ENCODE results near the gene SALL2.
A peak's percentile ranks its signal among the peaks of the same experiment; 100 is the strongest.
"Not testable (repeated sequence)": the region's sequence is repeated elsewhere in the genome, so short reads cannot be mapped to it uniquely, and the experiment has no call there.

The SALL2 gene

DNA sequence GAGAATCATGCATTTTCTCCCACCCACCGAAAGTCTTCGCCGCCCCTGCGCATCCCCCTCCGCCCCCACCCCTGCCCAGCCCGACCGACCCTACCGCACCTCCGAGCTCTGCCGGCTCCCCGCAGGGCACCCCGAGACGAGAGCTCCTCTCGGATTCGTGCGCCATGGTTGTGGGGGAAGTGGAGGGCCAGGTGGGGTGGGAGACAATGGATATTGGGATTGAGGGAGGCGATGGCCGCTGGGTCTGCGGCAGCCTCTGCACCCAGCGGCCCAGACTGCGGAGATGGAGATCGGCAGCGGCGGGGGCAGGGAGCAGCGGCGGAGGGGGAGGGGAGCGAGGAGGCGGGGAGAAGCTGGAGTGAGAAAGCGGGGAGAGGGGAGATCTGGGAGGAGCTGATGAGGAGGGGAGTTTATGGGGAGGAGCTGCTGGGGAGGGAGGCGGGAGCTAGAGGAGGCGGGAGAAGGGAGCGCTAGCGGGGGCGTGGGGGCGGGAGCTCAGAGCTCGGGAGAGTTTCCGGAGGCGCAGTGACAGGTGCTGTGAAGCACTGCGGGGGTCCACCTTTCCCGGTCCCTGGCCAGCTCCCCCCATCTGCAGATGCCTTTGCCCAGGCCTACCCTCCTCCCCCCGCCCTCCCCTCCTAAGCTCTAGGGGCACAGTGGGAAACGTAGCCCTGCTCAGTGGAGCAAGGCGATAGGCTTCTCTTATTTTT is at the start of gene SALL2:
TSS of gene SALL2 (minus strand) at position 385 of the 710 bp plus-strand sequence. CDS start at position 166, 219 bp downstream.
- DNase-seq (ENCODE audit: low spot score), result peak; percentile 58

GRCh38 chr14:21575661-21576060 is 49.5 kb upstream of the SALL2 start:
- peak; percentile 45 for DNase-seq (ENCODE audit: low spot score)

- DNase-seq (ENCODE audit: low spot score), result no peak
These were observed 46.5 kb upstream of the SALL2 start for GRCh38 chr14:21572604-21573003.

GRCh38 chr14:21558703-21559170 is 32.6 kb upstream of the SALL2 start:
- DNase-seq (ENCODE audit: low spot score), result no peak

GRCh38 chr14:21557084-21557901 is 31.1 kb upstream of the SALL2 start:
- peak; percentile 73 for DNase-seq (ENCODE audit: low spot score)

- no peak for DNase-seq (ENCODE audit: low spot score)
These were observed 30.4 kb upstream of the SALL2 start for GRCh38 chr14:21556378-21557083.

DNA sequence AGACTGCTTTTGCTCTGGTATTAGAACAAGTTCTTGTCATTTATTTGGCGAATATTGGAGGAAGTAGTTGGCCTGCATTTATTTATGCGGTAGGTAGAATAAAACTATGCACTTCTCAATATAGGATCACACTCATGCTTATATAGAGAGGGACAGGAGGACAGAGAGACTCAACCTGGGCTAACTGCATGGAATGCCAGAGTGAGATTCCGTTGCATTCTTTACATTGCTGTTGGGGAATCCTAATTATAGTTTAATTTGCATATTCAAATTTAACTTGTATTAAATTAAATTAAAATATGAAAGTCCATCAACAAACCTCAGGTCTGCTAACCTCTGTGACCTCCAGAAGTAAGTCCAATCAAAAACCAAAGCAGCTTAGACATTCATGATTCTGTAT is 27.1 kb upstream of the SALL2 start:
- no peak for DNase-seq (ENCODE audit: low spot score)

DNA sequence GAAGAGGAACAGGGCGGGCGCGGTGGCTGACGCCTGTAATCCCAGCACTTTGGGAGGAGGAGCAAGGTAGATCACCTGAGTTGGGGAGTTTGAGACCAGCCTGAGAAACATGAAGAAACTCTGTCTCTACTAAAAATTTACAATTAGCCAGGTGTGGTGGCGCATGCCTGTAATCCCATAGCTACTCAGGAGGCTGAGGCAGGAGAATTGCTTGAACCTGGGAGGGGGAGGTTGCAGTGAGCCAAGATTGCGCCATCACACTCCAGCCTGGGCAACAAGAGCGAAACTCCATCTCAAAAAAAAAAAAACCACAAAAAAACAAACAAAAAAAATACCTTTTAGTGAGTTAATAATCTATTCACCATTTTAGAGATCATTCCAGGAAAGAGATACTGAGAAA is 18.4 kb upstream of the SALL2 start:
- not testable (repeated sequence) for DNase-seq (ENCODE audit: low spot score)

DNA sequence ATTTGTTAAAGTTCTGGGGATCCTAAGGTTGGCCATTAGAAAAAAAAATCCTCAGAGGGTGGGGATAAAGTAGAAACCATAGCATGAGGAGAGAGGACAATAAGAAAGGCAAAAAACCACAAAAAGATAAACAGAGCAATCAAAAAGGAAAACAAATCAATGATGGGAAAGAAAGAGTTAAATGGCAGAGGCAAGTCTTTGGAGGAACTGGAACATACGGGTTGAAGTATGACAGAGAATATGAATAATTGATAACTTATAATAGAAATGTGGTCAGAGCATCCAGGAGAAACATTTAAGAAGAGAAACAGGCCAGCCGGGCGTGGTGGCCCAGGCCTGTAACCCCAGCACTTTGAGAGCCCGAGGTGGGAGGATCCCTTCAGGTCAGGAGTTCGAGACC is 17.8 kb upstream of the SALL2 start:
- no peak for DNase-seq (ENCODE audit: low spot score)

- no peak for DNase-seq (ENCODE audit: low spot score)
These were observed 17.4 kb upstream of the SALL2 start for GRCh38 chr14:21543521-21543960.

DNA sequence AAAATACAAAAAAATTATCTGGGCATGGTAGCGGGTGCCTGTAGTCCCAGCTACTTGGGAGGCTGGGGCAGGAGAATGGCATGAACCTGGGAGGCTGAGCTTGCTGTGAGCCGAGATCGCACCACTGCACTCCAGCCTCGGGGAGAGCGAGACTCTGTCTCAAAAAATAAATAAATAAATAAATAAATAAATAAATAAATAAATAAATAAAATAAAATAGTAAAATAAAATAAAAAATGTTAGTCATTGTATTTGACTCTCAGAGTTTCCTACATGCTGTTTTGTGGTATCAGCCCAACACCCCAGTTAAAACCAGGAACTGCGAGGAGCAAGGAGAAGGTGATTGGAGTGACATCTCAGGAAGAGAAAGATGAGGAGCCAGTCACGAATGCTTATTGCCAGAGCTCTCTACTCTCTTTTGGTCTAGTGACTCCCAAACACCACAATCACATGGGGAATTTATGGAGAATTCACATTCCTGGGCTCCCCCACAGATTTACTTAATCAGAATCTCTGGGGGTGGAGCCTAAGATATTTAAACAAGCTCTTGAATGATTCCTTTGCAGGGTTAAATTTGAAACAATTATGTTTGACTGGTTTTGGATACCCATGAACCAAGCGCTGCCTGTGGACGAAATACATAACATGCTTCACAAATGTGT is 15.4 kb upstream of the SALL2 start:
- DNase-seq (ENCODE audit: low spot score), result no peak

DNA sequence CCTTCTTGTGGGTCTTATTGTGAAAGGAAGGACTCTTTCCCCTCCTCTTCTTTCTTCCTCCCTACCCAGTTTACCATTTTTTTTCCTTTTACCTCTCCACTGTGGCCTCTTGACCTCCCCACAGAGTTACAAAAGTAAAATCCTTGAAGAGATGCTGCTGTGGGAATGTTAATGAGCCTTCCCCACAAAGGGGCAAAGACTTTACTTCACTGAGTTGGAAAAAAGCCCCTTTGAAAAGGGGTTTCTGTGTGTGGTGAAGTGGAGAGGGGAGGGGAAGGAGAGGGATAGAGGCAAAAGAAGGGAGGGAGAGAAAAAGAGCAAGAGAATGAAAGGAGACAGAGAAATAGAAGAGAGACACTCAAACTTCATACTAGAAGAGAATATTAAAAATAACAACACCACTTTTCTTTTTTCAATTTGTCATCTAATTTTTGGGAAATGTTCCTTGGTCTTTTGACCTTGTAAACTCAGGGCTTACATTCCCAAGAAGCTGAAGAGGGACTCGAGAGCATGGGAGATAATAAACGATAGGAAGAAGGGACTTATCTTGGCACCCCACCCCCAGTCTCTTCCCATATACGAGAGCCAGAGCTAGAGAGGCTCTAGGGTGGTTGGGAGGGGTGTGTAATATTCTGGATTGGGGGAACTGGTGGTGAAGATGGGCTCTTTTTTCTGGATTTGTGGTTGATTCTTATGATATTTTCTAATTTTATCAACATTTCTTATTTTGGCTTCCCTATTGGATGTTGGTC is 13.2 kb upstream of the SALL2 start:
- DNase-seq (ENCODE audit: low spot score), result no peak

GRCh38 chr14:21537090-21537424 is 10.9 kb upstream of the SALL2 start:
- DNase-seq (ENCODE audit: low spot score), result no peak

GRCh38 chr14:21536418-21537089 is 10.4 kb upstream of the SALL2 start:
- DNase-seq (ENCODE audit: low spot score), result no peak

DNA sequence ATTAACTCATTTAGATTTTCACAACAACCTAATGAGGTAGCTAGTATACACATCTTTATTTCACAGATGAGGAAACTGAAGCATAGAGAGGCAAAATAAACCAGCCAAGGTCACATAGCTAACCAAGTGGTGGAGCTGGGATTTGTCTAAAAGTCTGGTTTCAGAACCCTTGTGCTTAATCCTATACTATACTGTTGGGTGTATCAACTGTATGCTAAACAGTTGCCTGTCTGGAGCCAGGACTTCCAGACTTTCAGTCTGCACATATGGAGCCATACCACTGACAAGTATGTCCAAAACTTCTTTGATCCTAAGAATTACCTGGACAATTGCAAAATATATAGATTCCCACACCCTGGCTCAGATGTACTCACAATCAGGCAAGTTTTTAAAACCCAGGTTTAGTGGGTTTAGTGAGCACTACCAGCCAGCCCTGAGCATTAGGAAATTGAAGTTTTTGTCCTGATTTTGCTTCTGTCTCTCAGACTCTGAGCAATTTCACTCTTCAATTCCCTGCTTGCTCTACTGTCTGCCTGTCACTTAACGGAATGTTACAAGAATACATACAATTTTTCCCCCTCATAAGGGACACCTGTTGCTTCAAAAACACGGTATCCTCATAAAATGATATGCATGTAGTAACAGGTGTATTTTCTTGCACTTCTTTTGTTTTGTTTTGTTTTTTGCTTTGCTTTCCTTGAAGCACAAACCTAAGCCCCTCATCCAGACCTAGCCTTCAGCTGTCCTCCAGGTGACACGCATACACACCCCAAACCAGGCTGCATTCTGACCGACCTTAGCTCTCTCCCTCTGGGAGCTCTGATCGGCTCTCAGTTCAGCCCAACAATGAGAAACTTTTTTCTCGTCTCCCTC is 9.6 kb upstream of the SALL2 start:
- DNase-seq (ENCODE audit: low spot score), result no peak

DNA sequence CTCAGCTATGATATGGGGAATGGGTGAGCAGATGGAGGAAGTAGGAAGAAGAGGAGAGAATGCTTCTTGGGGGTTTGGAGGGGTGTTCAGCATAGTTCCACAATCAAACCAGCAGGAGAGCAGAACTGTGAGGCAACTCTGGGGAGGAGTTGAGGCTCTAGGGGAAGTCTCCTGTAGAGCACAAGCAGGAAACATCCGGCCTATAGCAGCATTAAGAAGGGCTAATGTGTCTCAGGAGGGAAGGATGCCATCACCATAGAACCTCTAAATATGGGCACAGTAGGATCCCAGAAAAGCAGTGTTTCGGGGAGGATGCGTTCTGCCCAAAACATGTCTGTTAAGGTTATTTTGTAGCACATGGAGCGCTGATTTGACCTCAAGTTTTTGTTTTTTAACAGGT is 8.4 kb upstream of the SALL2 start:
- DNase-seq (ENCODE audit: low spot score), result no peak

DNA sequence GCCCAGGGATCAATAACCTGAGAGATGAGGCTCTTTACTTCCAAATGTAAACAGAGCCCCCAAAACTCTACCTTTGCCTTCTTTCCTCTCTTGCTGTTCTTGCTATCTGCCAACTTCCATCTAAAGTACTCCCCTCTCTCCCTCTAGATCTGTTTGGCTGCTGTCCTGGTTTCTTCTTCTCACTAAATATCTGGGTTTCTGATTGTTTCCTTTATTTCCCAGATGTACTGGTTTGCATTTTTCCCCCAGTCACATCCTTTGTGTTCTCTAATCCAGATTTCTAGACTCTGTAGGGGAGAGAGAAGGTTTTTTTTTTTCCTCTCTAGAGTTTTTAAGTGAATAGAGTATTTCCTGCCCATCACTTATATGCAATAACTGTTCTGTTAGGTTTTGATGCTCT is 7.1 kb upstream of the SALL2 start:
- DNase-seq (ENCODE audit: low spot score), result no peak

- no peak for DNase-seq (ENCODE audit: low spot score)
These were observed 3.4 kb upstream of the SALL2 start for GRCh38 chr14:21529515-21529914.

DNA sequence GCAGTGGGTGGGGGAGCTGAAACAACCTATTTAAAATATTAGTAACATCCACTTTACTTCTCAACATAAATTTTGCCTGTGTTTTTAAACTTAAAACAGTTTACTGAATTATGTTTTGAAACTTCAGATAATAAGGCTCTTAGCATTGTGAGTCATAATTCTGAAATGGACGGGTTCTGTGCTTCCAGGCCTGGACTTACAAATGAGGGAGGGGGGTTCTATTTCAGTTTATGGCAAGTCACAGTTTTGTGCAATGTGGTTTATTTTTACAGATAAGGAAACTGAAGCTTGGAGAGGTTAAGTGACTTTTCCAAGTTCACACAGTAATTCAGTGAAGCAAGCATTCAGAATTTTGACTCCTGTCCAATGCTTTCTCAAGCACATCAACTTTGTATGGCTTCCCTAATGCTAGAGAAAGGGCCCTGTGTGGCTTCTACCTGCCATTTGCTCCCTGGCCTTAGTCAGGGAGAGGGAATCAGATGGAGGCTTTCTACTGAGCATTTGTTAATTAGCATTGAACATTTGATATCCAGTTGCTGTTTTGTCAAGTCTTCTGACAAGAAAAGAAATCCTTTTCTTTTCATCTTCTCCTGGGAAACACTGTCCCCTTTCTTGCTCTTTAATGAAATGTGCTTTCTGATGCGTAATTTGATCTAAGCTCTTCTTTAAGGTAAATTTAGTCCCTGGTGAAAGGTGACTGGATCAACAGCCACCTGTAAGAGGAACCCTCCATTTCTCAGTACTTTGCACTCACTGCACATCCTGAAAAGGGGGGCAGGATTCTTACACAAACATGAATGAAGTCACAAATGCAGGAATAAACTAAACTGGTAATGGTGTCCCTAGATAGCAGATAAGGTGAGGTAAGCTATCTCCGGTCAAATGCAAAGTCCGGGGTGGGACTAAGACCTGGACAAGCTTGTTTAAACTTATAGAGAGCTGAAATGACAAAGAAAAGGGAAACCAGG is 2.5 kb upstream of the SALL2 start:
- no peak for DNase-seq (ENCODE audit: low spot score)
